ENCODE results near the gene GATA6. TPM values are rescaled to one million over a fixed set of nuclear protein-coding genes. Genes with fewer than 3 reads are reported as not detected.

Gene GATA6
- polyA plus RNA-seq, 3 donors: 0.04 TPM; not detected in 2

DNA sequence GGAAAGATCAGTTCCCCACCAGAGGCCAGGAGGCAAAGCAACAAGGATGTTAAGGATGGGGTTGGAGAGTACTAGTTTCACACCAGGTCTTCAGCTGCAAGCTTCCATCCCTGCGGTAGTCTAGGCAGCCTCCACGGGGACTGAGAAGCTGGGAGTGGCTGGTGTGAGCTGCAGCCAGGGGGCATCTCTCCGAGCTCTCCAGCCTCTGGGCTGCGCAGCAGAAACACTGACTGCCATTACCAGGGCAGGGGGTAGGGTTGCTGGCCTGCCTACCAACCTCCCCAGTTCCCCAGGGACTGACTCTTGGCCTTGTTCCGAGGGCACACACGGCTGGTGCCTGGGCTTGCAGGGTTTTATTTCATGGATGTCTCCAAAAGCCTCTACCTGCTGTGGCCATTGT lies 15.9 kb downstream of the GATA6 start:
- WGBS (ENCODE audit: insufficient coverage): 93% methylated on average over 3 of the region's 6 CpGs
- no peak overlapping the region for H3K27ac ChIP-seq (ENCODE audit: low read depth in 1 of 2, low read length in 2 of 2)
- intact Hi-C loops (cut with micrococcal nuclease): no loop called here
- H3K36me3 ChIP-seq (replicated peaks in 1 of 2; ENCODE audit: control insufficient read depth in 1 of 2, insufficient read depth in 2 of 2, low read length in 2 of 2): no peaks in the 10 kb centered on the region
- Mint-ChIP-seq H3K27ac (no peak overlapping the region), H3K4me1 (no peaks in the 10 kb centered on the region), H3K36me3 (no peaks in the 10 kb centered on the region), H3K27me3 (ENCODE audit: low read depth in 3 of 3) (peaks cover 16 to 35% (median 22%) of the 10 kb centered on the region in 3 donors), H3K4me3 (no peak overlapping the region), H3K9me3 (no peaks in the 10 kb centered on the region)
- H2AFZ ChIP-seq (ENCODE audit: insufficient read depth, low read depth, low read length, poor library complexity, severe bottlenecking): no peak overlapping the region
- no peak overlapping the region for H3K4me2 ChIP-seq (replicated peaks; ENCODE audit: extremely low read depth, low read length, poor library complexity, severe bottlenecking)
- DNase-seq: no peak
- no peaks in the 10 kb centered on the region for H3K9me3 ChIP-seq (replicated peaks in 1 of 2; ENCODE audit: control insufficient read depth in 1 of 2, insufficient read depth in 1 of 2, low read length in 2 of 2)
- H3K79me2 ChIP-seq (ENCODE audit: insufficient read depth, low read length): no peaks in the 10 kb centered on the region
- H4K20me1 ChIP-seq (ENCODE audit: insufficient read depth, low read length): no peaks in the 10 kb centered on the region
- TF ChIP-seq CTCF (IDR thresholded peaks at IDR 0.05): no peak
- H3K4me3 ChIP-seq (replicated peaks in 1 of 3; ENCODE audit: low read depth in 2 of 3, low read length in 3 of 3): no peak overlapping the region
- H3K9ac ChIP-seq (ENCODE audit: insufficient read depth, low read length, poor library complexity, severe bottlenecking): no peak overlapping the region
- H3K4me1 ChIP-seq (ENCODE audit: control insufficient read depth in 1 of 2, insufficient read depth in 2 of 2, low read length in 2 of 2): no peaks in the 10 kb centered on the region
- H3K27me3 ChIP-seq (ENCODE audit: control insufficient read depth in 2 of 2, insufficient read depth in 2 of 2, low read length in 2 of 2): peaks cover 9 to 35% of the 10 kb centered on the region in 2 donors

- Mint-ChIP-seq H3K36me3 (no peaks in the 10 kb centered on the region), H3K27me3 (ENCODE audit: low read depth in 3 of 3) (peaks cover 22 to 38% (median 28%) of the 10 kb centered on the region in 3 donors), H3K27ac (peak overlapping the region in 1 of 7 donors; percentile 40), H3K4me1 (peaks cover 4% of the 10 kb centered on the region), H3K9me3 (no peaks in the 10 kb centered on the region), H3K4me3 (no peak overlapping the region)
- no peaks in the 10 kb centered on the region for H3K36me3 ChIP-seq (replicated peaks in 1 of 2; ENCODE audit: control insufficient read depth in 1 of 2, insufficient read depth in 2 of 2, low read length in 2 of 2)
- H3K79me2 ChIP-seq (ENCODE audit: insufficient read depth, low read length): no peaks in the 10 kb centered on the region
- no peaks in the 10 kb centered on the region for H3K4me1 ChIP-seq (ENCODE audit: control insufficient read depth in 1 of 2, insufficient read depth in 2 of 2, low read length in 2 of 2)
- peaks cover 11 to 39% of the 10 kb centered on the region in 2 donors for H3K27me3 ChIP-seq (ENCODE audit: control insufficient read depth in 2 of 2, insufficient read depth in 2 of 2, low read length in 2 of 2)
- no peak for TF ChIP-seq CTCF (IDR thresholded peaks at IDR 0.05)
- peaks cover 0 to 3% of the 10 kb centered on the region in 2 donors for H3K9me3 ChIP-seq (replicated peaks in 1 of 2; ENCODE audit: control insufficient read depth in 1 of 2, insufficient read depth in 1 of 2, low read length in 2 of 2)
- no peaks in the 10 kb centered on the region for H4K20me1 ChIP-seq (ENCODE audit: insufficient read depth, low read length)
- H3K4me3 ChIP-seq (replicated peaks in 1 of 3; ENCODE audit: low read depth in 2 of 3, low read length in 3 of 3): no peak overlapping the region
- H3K9ac ChIP-seq (ENCODE audit: insufficient read depth, low read length, poor library complexity, severe bottlenecking): no peak overlapping the region
- WGBS (ENCODE audit: insufficient coverage): 94% methylated on average over 6 of the region's 10 CpGs
- intact Hi-C loops (cut with micrococcal nuclease): no loop called here
- DNase-seq: no peak
- no peak overlapping the region for H3K27ac ChIP-seq (ENCODE audit: low read depth in 1 of 2, low read length in 2 of 2)
- H2AFZ ChIP-seq (ENCODE audit: insufficient read depth, low read depth, low read length, poor library complexity, severe bottlenecking): no peak overlapping the region
- H3K4me2 ChIP-seq (replicated peaks; ENCODE audit: extremely low read depth, low read length, poor library complexity, severe bottlenecking): no peak overlapping the region
Measured at GRCh38 chr18:22185771-22186386, 16.5 kb downstream of the GATA6 start.

Data from CD14-positive monocyte (primary cell).